ENCODE measurements around the gene RNF208.

DNA sequence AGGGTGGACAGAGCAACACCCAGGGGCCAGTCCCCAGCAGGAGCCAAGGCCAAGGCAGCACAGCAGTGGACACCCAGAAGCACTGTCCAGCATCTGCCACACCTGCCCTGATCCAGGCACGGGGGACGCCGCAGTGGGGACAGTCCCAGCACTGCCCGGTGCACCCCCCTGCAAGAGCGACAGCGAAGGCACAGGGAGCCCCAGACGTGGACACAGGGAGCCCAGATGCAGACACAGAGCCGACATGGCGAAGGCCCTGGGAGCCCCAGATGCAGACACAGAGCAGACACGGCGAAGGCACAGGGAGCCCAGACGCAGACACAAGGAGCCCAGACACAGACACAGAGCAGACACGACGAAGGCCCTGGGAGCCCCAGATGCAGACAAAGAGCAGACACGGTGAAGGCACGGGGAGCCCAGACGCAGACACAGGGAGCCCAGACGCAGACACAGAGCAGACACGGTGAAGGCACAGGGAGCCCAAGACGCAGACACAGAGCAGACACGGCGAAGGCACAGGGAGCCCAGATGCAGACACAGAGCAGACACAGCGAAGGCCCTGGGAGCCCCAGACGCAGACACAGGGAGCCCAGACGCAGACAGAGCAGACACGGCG, 38.0 kb downstream of the RNF208 start:
- no peak for TF ChIP-seq ZNF274 (IDR thresholded peaks at IDR 0.05; ENCODE audit: low read depth, low read length)
- TF ChIP-seq YY1 (IDR thresholded peaks at IDR 0.05; ENCODE audit: insufficient read depth, insufficient read length) = no peak

Measured in NT2/D1 (cell line).